ENCODE results near the gene CCDC191.

The CCDC191 gene

GRCh38 chr3:113952921-113953320 is 103.4 kb downstream of the CCDC191 start:
- no peak for DNase-seq

- DNase-seq, result peak; percentile 5
Observed at GRCh38 chr3:113948015-113948917, 108.1 kb downstream of the CCDC191 start.

- DNase-seq, result peak; percentile 69
Observed at GRCh38 chr3:113947372-113948014, 108.8 kb downstream of the CCDC191 start, which contains the start of gene ZDHHC23. Gene ZDHHC23, plus strand, starts transcription at chr3:113948013. Its CDS starts 790 bp downstream, at chr3:113948803.

- no peak for DNase-seq
Observed at GRCh38 chr3:113946831-113947230, 109.5 kb downstream of the CCDC191 start.

GRCh38 chr3:113927556-113927955 is 128.8 kb downstream of the CCDC191 start:
- no peak for DNase-seq

GRCh38 chr3:113914646-113915045 is 141.7 kb downstream of the CCDC191 start:
- DNase-seq, result no peak
